Left ventricle myocardium inferior (tissue), 1 donor: ENCODE data around the gene PI4KB. TPM values are rescaled to one million over a fixed set of nuclear protein-coding genes. Genes with fewer than 3 reads are reported as not detected.

Experiments
- DNase-seq: peaks from one replicate; pipeline ENCODE4 v3.0.0-alpha.2; 2020
- H3K27ac ChIP-seq: fragments of 200-600 bp; replicated peaks from 2 replicates; pipeline ENCODE4 v1.8.0; 2021
- H3K27me3 ChIP-seq: fragments of 200-600 bp; 2 replicates; pipeline ENCODE4 v1.8.0; 2021; ENCODE audit warnings: low read depth
- H3K36me3 ChIP-seq: fragments of 200-600 bp; 2 replicates; pipeline ENCODE4 v1.8.0; 2021
- H3K4me1 ChIP-seq: fragments of 200-600 bp; 2 replicates; pipeline ENCODE4 v1.8.0; 2021
- H3K4me3 ChIP-seq: fragments of 200-600 bp; 2 replicates; pipeline ENCODE4 v1.8.0; 2021; ENCODE audit warnings: mild to moderate bottlenecking, moderate library complexity
- H3K9me3 ChIP-seq: fragments of 200-600 bp; replicated peaks from 2 replicates; pipeline ENCODE4 v1.8.0; 2021
- intact Hi-C: fragments of 100-400 bp; cut with micrococcal nuclease; formaldehyde crosslinking; loops from one replicate; pipeline ENCODE4 v1.11.0; 2022
- long read RNA-seq: library from polyadenylated mRNA; unstranded; transcript quantifications from one replicate; pipeline ENCODE4 v2.0.0, GENCODE V29; 2021
- total RNA-seq: library from RNA; stranded (reverse); fragmentation: NEBNext Ultra II Directional; extraction: Animal tissue kit (Norgen Biotek cat#: 25700); gene quantifications from one replicate; pipeline ENCODE4 v1.2.1, GENCODE V29; 2021
- TF ChIP-seq, protein P1 (sequence below): fragments of 200-600 bp; IDR thresholded peaks from 2 replicates; pipeline ENCODE4 v1.8.0; 2021; ENCODE audit warnings: antibody characterized with exemption, mild to moderate bottlenecking, borderline replicate concordance
- donor health status: DM: no; HTN: yes; CAD: no; lungs with severe emphysema.

PI4KB gene
- 44.5 TPM for total RNA-seq
- long read RNA-seq, transcript PI4KB-203 (11 exons, 3,934 nt): major isoform, 9 of 142 reads
- long read RNA-seq, partial matches to known transcripts: 111 of 142 reads
- long read RNA-seq, other reads (novel, unspliced or antisense): 18 of 142 reads

DNA sequence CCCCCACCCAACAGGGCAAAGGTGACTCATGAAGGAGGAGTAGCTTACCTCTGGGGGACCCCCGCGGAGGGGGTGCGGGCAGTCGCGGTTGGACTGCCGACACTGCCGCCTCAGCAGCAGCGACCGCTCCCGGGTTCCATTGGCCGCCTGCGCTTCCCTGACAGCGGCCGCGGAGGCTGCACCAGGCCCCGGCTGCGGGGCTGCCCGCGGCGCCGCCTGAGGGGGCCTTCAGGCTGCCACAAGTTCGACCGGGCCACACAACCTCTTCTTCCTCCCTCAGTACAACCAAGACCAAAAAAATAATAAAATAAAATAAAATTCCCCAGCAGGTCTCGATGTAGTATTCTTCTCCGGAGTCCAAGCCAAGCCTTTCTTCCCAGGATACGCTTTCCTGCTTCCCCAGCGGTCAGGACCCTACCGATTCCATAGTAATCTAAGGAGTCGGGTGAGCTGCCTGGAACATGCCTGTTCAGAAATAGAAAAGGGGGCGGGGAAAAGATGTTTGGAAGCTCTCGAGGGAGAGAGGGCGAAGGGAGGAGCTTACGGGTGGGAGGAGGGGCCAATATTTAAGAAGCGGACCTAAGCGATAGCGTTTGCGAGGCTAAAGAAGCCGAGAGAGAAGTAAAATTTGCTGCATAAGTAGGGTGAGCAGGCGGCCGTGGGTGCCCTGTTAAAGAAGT lies at the start of gene PI4KB:
TSS of gene PI4KB (minus strand) at position 194 of the 680 bp plus-strand sequence. CDS start 10,935 bp downstream, outside the sequence.
- no peaks in the 10 kb centered on the region for H3K9me3 ChIP-seq
- no peaks in the 10 kb centered on the region for H3K27me3 ChIP-seq
- peaks cover 32% of the 10 kb centered on the region for H3K36me3 ChIP-seq
- intact Hi-C loops: no loop called here
- peak within 1 kb of the TSS; percentile 98 for H3K27ac ChIP-seq
- peak; percentile 87 for DNase-seq
- TF ChIP-seq, protein P1, sequence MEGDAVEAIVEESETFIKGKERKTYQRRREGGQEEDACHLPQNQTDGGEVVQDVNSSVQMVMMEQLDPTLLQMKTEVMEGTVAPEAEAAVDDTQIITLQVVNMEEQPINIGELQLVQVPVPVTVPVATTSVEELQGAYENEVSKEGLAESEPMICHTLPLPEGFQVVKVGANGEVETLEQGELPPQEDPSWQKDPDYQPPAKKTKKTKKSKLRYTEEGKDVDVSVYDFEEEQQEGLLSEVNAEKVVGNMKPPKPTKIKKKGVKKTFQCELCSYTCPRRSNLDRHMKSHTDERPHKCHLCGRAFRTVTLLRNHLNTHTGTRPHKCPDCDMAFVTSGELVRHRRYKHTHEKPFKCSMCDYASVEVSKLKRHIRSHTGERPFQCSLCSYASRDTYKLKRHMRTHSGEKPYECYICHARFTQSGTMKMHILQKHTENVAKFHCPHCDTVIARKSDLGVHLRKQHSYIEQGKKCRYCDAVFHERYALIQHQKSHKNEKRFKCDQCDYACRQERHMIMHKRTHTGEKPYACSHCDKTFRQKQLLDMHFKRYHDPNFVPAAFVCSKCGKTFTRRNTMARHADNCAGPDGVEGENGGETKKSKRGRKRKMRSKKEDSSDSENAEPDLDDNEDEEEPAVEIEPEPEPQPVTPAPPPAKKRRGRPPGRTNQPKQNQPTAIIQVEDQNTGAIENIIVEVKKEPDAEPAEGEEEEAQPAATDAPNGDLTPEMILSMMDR: no peak
- H3K4me3 ChIP-seq: peak within 1 kb of the TSS; percentile 94
- H3K4me1 ChIP-seq: peaks cover 51% of the 10 kb centered on the region

DNA sequence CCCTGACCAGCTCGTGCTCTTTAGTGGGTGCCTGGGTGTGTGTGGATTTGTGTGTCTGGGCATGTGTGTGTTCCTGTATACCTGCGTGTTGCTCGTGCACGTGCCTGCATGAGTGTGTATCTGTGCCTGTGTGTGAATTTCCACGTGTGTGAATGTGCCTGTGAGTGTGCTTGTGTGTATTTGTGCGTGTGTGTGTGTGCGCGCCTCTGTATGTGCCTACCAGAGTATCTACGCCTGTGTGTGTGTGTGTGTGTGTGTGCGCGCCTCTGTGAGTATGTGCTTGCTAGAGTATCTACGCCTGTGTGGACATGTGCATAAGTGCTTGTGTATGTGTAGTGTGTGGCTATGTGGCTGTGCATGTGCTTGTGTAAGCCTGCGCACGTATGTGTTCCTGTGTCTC lies 46.0 kb upstream of the PI4KB start:
- Histone ChIP-seq H3K9me3 (no peaks in the 10 kb centered on the region), H3K4me3 (no peak overlapping the region), H3K4me1 (peaks cover 49% of the 10 kb centered on the region), H3K36me3 (no peaks in the 10 kb centered on the region), H3K27ac (no peak overlapping the region), H3K27me3 (no peaks in the 10 kb centered on the region)
- TF ChIP-seq, protein P1: no peak
- no peak for DNase-seq
- intact Hi-C loops: no loop called here

GRCh38 chr1:151372058-151372934 lies 45.1 kb upstream of the PI4KB start, which contains the start of gene SELENBP1:
Gene SELENBP1 (minus strand): TSS chr1:151372705. CDS start chr1:151372641, 64 bp downstream.
- TF ChIP-seq, protein P1: no peak
- peak; percentile 87 for DNase-seq
- Histone ChIP-seq H3K4me1 (peaks cover 58% of the 10 kb centered on the region), H3K27ac (peak within 1 kb of the TSS; percentile 89), H3K36me3 (peaks cover 4% of the 10 kb centered on the region), H3K9me3 (no peaks in the 10 kb centered on the region), H3K4me3 (peak within 1 kb of the TSS; percentile 69), H3K27me3 (no peaks in the 10 kb centered on the region)
- intact Hi-C loops: no loop called here

DNA sequence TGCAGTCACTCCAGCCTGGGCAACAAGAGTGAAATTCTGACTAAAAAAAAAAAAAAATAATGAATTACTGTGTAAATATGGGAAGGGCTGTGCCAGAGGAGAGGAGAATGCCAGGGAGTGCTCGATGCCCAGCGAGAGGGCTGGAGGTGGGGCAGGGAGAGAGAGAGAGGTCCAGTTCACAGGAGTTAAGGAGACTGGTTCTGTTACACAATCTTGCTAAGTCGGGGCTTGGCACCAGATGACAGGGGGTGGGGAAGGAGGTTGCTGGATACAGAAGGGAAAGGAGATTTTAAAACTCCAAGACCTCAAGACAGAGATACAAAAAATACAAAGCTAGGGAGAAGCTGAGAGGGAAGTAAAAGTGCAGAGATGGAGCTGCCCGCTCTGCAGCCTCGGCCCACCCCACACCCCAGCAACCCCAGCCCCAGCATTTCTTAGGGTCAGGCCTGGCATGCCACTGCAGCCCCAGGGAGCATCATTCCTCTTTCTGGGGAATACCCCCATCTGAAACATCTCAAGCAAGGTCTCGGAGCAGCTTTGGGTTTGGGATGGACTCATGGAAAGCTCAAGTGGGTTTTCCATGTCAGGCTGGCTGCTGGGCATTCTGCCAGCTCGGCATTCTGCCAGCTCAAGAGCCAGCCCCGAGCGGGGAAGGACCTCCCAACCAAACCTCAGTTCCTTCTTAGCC lies 44.3 kb upstream of the PI4KB start:
- TF ChIP-seq, protein P1: no peak
- Histone ChIP-seq H3K27ac (peak overlapping the region; percentile 89), H3K27me3 (no peaks in the 10 kb centered on the region), H3K36me3 (peaks cover 12% of the 10 kb centered on the region), H3K9me3 (no peaks in the 10 kb centered on the region), H3K4me3 (peak overlapping the region; percentile 69), H3K4me1 (peaks cover 64% of the 10 kb centered on the region)
- intact Hi-C loops: no loop called here
- DNase-seq: peak; percentile 66

GRCh38 chr1:151370211-151370911 lies 43.1 kb upstream of the PI4KB start:
- DNase-seq: peak; percentile 68

More at GRCh38 chr1:151370211-151370911, 43.1 kb upstream of the PI4KB start:
- Histone ChIP-seq H3K27ac (peak overlapping the region; percentile 89), H3K4me1 (peaks cover 64% of the 10 kb centered on the region), H3K36me3 (peaks cover 24% of the 10 kb centered on the region), H3K4me3 (peak overlapping the region; percentile 69), H3K27me3 (no peaks in the 10 kb centered on the region), H3K9me3 (no peaks in the 10 kb centered on the region)
- intact Hi-C loops: no loop called here
- TF ChIP-seq, protein P1: no peak
